Measurements from ENCODE around the gene SEMG1.

SEMG1 gene

DNA sequence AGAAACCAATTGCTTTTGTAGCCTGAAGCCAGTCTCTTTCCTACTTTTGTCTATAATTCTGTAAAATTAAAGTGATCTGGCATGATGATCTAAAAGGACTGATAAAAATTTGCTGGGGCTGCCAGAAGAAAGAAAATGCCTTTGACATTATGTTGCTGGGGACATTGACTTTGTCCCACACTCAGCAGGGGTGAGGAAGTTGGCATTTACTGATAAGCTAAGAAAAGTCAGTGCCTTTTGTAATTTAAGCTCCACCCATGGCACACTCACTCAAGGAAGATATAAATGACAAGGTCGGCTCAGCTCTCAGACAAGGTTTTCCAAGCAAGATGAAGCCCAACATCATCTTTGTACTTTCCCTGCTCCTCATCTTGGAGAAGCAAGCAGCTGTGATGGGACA, at the start of gene SEMG1:
Gene SEMG1, plus strand, starts transcription at position 309 of the 400 bp plus-strand sequence. Its CDS starts 21 bp downstream, at position 330.
- no peak within 1 kb of the TSS for H3K4me3 ChIP-seq (ENCODE audit: control insufficient read depth, low read depth, low read length)
- no peak for TF ChIP-seq CTCF (IDR thresholded peaks at IDR 0.05; ENCODE audit: control insufficient read depth, insufficient read depth, low read depth, low read length, missing control alignments)
- no peak for DNase-seq (ENCODE audit: low read depth)

- no peak overlapping the region for H3K4me3 ChIP-seq (ENCODE audit: control insufficient read depth, low read depth, low read length)
- peak; percentile 58 for DNase-seq (ENCODE audit: low read depth)
- no peak for TF ChIP-seq CTCF (IDR thresholded peaks at IDR 0.05; ENCODE audit: control insufficient read depth, insufficient read depth, low read depth, low read length, missing control alignments)
These were observed 48.9 kb upstream of the SEMG1 start for GRCh38 chr20:45157962-45158361.

DNA sequence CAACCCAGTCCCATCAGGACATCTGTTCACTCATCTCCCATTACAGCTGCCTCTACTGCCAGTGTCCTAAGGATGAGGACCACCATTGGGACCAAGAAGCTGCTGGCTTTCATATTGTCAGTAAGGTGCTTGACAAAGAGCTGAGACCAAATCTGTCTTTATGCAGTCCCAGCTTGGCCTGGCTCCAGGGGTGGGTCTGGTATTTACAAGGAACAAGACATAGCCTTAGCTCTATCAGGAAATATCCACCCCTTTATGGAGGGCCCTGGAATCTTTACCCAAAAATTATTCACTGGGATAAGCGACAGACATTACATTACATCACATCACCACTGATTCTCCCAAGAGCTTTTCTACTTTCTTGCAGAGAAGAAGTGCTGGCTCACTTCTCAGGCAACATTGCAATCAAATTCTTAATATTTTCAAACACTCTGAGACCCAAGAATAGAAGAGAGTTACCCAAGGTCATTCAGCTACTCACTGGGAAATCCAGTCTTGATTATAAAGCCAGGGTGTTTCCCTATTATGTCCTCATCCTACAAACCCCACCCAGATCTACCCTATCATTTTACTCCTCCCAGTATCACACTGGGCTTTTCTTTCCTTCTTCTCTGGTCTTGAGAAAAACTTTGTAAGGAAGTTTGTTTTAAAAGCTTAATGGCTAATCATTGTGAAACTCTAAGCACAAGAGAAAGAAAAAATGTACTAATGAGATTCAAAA, 43.6 kb upstream of the SEMG1 start:
- no peak overlapping the region for H3K4me3 ChIP-seq (ENCODE audit: control insufficient read depth, low read depth, low read length)
- no peak for TF ChIP-seq CTCF (IDR thresholded peaks at IDR 0.05; ENCODE audit: control insufficient read depth, insufficient read depth, low read depth, low read length, missing control alignments)
- no peak for DNase-seq (ENCODE audit: low read depth)

- TF ChIP-seq CTCF (IDR thresholded peaks at IDR 0.05; ENCODE audit: control insufficient read depth, insufficient read depth, low read depth, low read length, missing control alignments), result no peak
- no peak overlapping the region for H3K4me3 ChIP-seq (ENCODE audit: control insufficient read depth, low read depth, low read length)
- no peak for DNase-seq (ENCODE audit: low read depth)
These were observed 41.9 kb upstream of the SEMG1 start for GRCh38 chr20:45164906-45165305.

GRCh38 chr20:45173522-45173921, 33.3 kb upstream of the SEMG1 start:
- DNase-seq (ENCODE audit: low read depth), result no peak
- H3K4me3 ChIP-seq (ENCODE audit: control insufficient read depth, low read depth, low read length), result no peak overlapping the region
- no peak for TF ChIP-seq CTCF (IDR thresholded peaks at IDR 0.05; ENCODE audit: control insufficient read depth, insufficient read depth, low read depth, low read length, missing control alignments)

GRCh38 chr20:45174434-45175364, 32.1 kb upstream of the SEMG1 start, which contains the start of gene PI3:
Gene PI3 (plus strand): TSS chr20:45174902. CDS start chr20:45174923, 21 bp downstream.
- TF ChIP-seq CTCF (IDR thresholded peaks at IDR 0.05; ENCODE audit: control insufficient read depth, insufficient read depth, low read depth, low read length, missing control alignments), result no peak
- no peak within 1 kb of the TSS for H3K4me3 ChIP-seq (ENCODE audit: control insufficient read depth, low read depth, low read length)
- DNase-seq (ENCODE audit: low read depth), result peak; percentile 25

Measured in AG09309 (cell line).